Measurements from ENCODE around the gene MTMR1. TPM values are rescaled to one million over a fixed set of nuclear protein-coding genes. Genes with fewer than 3 reads are reported as not detected.

MTMR1 gene
- total RNA-seq, 1 donor from 2014 or later = 34.4 TPM

DNA sequence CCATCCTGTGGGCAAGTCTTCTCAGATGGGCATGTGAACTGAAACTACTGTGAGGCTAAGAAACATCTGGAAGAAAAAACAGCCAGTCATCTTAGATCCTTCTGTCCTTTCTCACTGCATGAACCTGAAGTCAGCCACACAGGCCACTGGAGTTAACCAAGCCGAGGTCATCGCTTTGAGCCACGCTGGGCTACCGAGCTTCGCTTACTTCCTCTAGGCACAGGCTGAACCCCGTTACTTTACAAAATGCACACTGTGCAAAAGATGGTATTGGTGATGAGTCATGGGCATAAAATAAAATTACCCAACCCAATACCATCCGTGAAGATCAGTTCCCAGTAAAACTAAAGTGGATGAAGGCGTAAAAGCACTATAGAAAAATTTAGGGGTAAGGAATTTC, 86.2 kb downstream of the MTMR1 start:
- DNase-seq (ENCODE audit: low read depth) = no peak

DNA sequence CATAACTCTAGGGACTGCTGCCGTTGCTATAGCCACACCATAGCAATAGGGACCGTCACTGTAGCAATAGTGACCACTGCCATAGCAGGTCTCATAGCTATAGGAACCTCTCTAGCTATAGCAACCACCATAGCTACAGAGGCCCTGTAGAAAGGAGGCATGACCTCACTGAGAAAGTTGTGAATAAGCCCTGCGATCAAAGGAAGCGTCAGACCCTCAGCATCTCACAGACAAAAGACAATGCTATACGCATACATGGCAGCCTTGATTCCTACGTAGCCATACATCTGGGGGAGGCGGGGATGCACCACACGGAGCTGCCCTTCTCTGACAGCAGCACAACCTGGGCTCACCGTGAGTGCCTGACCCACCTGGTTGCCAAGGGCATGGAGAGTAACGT, 88.5 kb downstream of the MTMR1 start:
- no peak for DNase-seq (ENCODE audit: low read depth)

DNA sequence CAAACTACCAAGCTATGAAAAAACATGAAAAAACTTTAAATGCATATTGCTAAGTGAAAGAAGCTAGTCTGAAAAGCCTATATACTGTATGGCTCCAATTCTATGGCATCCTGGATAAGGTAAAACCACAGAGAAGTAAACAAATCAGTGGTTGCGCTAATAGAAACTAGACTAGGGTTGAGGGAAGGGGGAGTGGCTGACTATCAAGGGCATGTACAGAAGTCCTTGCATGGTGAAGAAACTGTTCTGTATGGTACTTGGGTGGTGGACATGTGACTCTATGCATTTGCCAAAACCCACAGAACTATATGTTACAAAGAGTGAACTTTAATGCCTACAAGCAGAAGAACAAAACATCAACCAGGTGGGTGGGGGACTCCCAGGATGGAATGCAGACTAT, 96.8 kb downstream of the MTMR1 start:
- no peak for DNase-seq (ENCODE audit: low read depth)

DNA sequence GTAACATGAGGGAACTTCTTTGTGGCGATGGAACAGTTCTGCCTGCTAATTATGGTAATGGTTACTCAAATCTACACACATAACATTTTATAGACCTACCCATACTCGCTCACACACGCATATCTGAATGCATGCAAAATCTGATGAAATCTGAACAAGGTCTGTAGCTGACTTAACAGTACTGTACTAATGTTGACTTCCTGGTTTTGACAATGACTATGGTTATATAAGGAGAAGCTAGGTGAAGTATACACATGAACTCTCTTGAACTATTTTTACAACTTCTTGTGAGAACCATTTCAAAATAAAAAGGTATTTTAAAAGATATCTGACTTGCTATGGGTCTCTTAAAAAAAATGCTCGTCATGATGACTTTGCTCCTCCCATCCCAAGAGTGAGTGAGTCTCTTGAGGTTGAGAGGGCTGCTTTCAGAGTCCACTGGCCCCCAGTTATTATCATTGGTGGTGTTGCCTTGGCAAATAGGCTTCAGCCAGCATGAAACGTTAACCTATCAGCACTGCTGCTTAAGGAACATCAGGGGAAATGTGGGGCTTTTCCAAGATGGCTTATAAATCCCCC, 99.8 kb downstream of the MTMR1 start:
- DNase-seq (ENCODE audit: low read depth) = no peak

DNA sequence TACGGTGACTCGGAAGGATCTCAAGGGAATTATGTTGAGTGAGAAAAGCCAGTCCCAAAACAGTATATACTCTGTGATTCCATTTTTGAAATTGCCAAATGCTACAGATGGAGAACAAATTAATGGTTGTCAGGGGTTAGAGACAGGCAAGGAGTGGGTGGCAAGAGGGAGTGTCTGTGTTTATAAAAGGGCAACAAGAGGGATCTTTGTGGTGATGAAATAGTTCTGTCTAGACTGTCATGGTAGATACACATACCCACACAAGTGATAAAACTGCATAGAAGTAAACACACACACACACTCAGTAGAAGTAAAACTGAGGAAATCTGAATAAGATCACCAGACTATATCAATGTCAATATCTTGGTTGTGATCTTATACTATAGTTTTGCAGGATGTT, 112.5 kb downstream of the MTMR1 start:
- peak; percentile 0 for DNase-seq (ENCODE audit: low read depth)

DNA sequence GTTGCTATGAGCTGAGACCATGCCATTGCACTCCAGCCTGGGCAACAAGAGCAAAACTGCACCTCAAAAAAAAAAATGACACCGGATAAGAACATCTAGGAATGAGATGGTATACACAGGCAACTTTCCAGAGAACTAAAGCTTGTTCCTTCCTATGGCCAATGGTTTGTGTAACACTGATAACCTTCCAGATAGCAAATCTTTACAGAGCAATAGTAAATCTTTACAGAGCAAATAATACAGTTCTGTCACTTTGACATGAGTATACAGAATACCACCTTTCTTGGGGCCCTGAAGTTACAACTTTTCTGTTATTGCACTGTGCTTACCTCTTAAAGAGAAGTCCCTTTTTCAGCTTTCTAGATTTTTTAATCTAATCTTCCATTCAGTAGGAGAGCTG, 113.6 kb downstream of the MTMR1 start:
- no peak for DNase-seq (ENCODE audit: low read depth)

DNA sequence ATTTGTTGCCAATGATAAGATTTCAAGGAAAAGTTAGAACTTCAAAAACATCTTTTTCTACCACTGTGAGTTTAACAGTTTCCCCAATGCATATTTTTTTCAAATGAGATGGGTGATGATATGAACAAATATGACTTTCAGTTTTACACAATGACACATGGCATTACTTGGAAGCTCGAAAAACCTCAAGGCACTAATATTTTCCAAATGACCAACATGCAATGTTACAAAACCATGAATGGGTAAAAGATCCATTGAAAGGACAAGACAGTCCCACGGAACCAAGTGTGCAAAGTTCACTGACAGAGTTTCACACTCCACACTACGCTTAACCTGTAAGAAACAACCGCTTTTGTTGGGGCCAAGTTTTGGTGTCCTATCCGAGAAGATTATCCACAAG, 120.7 kb downstream of the MTMR1 start:
- DNase-seq (ENCODE audit: low read depth) = no peak

Other genes with a start within 250 kb of the MTMR1 start
- gene MTM1, start 124.8 kb upstream of the MTMR1 start, total RNA-seq = 10.8 and 19.2 TPM in 2 replicates
- gene CD99L2, start 205.3 kb downstream of the MTMR1 start, total RNA-seq = 16.7 and 47.5 TPM in 2 replicates

All from renal cortical epithelial cell (primary cell).